Measurements from ENCODE around the gene DNAH7. TPM values are rescaled to one million over a fixed set of nuclear protein-coding genes. Genes with fewer than 3 reads are reported as not detected.

The DNAH7 gene
- total and polyA plus RNA-seq, 2 donors (not counting 1 experiment from before 2014, with no cell fraction given): 0.01 to 0.05 TPM

DNA sequence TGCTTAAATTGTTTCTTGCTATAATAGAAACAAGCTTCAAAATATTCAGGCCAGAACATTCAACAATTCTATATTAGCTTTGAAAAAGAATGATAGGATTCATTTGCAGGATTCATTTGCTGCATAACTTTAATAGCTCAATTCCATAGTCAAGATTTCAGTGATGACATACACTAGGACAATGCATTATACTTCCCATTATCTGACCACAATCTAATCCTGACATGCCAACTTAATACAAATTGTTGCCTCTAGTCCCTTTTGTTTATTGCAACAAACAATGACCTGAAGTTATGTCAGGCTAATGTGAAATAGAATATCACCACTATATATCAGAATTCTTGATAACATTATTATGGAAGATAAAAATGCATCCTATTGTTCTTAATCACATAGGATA, 169.4 kb downstream of the DNAH7 start:
- H3K27me3 Mint-ChIP-seq: peaks cover 6% of the 10 kb centered on the region
- no peak overlapping the region for H3K27ac Mint-ChIP-seq
- peaks cover 3% of the 10 kb centered on the region for H3K9me3 Mint-ChIP-seq (ENCODE audit: insufficient read depth)
- no peak overlapping the region for H3K4me3 Mint-ChIP-seq
- no peak for ATAC-seq (ENCODE audit: low read depth)
- ChIA-PET CTCF (no interaction called here), POLR2A (no interaction called here)
- Histone ChIP-seq H3K79me2 (ENCODE audit: control insufficient read depth, insufficient read depth, low read length) (no peaks in the 10 kb centered on the region), H3K9me3 (ENCODE audit: control extremely low read depth in 1 of 3, control insufficient read depth in 2 of 3, insufficient read depth in 1 of 3, low read length in 2 of 3) (no peaks in the 10 kb centered on the region), H3K9ac (ENCODE audit: low read length) (no peak overlapping the region), H4K20me1 (ENCODE audit: control insufficient read depth, insufficient read depth, low read length, poor library complexity, severe bottlenecking) (no peaks in the 10 kb centered on the region), H3K36me3 (replicated peaks in 1 of 2; ENCODE audit: control extremely low read depth in 1 of 2, control insufficient read depth in 1 of 2, extremely low read depth in 1 of 2, insufficient read depth in 2 of 2, low read length in 1 of 2) (no peaks in the 10 kb centered on the region), H3K4me1 (ENCODE audit: control insufficient read depth in 2 of 2, insufficient read depth in 2 of 2, low read length in 2 of 2) (no peaks in the 10 kb centered on the region), H3K4me2 (replicated peaks; ENCODE audit: low read depth, low read length, poor library complexity, severe bottlenecking) (no peak overlapping the region), H3K27ac (ENCODE audit: low read length in 2 of 2) (no peak overlapping the region), H3K27me3 (replicated peaks in 1 of 4; ENCODE audit: control extremely low read depth in 1 of 4, control insufficient read depth in 3 of 4, insufficient read depth in 4 of 4, low read length in 3 of 4) (no peaks in the 10 kb centered on the region), H3K4me3 (ENCODE audit: control extremely low read depth in 1 of 5, extremely low read depth in 1 of 5, insufficient read depth in 1 of 5, low read depth in 2 of 5, low read length in 4 of 5) (no peak overlapping the region), H2AFZ (ENCODE audit: insufficient read depth, low read depth, low read length, poor library complexity, severe bottlenecking) (no peak overlapping the region)
- DNase-seq: no peak
- intact Hi-C loops (cut with micrococcal nuclease): no loop called here
- no peaks in the 10 kb centered on the region for H3K4me1 Mint-ChIP-seq
- TF ChIP-seq EZH2 (IDR thresholded peaks at IDR 0.05; ENCODE audit: borderline replicate concordance, insufficient read depth, low read depth, low read length, poor library complexity, severe bottlenecking): no peak
- TF ChIP-seq, protein P1, sequence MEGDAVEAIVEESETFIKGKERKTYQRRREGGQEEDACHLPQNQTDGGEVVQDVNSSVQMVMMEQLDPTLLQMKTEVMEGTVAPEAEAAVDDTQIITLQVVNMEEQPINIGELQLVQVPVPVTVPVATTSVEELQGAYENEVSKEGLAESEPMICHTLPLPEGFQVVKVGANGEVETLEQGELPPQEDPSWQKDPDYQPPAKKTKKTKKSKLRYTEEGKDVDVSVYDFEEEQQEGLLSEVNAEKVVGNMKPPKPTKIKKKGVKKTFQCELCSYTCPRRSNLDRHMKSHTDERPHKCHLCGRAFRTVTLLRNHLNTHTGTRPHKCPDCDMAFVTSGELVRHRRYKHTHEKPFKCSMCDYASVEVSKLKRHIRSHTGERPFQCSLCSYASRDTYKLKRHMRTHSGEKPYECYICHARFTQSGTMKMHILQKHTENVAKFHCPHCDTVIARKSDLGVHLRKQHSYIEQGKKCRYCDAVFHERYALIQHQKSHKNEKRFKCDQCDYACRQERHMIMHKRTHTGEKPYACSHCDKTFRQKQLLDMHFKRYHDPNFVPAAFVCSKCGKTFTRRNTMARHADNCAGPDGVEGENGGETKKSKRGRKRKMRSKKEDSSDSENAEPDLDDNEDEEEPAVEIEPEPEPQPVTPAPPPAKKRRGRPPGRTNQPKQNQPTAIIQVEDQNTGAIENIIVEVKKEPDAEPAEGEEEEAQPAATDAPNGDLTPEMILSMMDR (IDR thresholded peaks at IDR 0.05): no peak

DNA sequence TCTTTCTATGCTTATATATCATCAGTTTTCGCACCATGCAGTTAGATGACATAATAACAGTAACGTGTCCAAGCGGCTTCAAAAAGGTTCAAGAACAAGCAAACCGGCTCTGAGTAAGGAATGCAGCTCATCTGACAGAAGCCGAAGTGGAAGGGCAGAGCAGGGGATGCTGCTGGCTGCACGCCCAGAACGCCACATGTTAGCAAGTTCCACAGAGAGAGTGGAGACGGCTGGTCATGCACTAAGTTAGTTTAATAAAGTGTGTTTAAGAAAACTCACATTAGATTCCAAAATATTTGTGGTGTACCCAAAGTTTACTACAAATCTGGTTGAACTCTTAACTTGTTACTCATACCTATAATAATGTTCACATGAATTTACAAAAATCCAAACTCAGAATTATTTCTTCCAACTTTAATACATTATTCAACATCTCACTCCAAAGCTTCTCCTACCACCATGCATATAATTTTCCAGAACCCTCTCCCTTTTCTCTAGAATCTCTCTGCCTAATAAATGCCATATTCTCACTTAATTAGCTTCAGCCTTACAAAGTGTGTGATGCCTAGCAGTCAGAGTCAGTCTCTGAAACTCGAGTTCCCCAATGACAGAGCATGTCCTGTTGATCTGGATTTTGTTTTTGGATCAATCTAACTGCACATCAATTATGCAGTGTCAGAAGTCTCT, 170.0 kb downstream of the DNAH7 start:
- Histone ChIP-seq H3K79me2 (ENCODE audit: control insufficient read depth, insufficient read depth, low read length) (no peaks in the 10 kb centered on the region), H3K9me3 (ENCODE audit: control extremely low read depth in 1 of 3, control insufficient read depth in 2 of 3, insufficient read depth in 1 of 3, low read length in 2 of 3) (no peaks in the 10 kb centered on the region), H3K9ac (ENCODE audit: low read length) (no peak overlapping the region), H2AFZ (ENCODE audit: insufficient read depth, low read depth, low read length, poor library complexity, severe bottlenecking) (no peak overlapping the region), H3K27ac (ENCODE audit: low read length in 2 of 2) (no peak overlapping the region), H3K4me2 (replicated peaks; ENCODE audit: low read depth, low read length, poor library complexity, severe bottlenecking) (no peak overlapping the region), H3K4me1 (ENCODE audit: control insufficient read depth in 2 of 2, insufficient read depth in 2 of 2, low read length in 2 of 2) (no peaks in the 10 kb centered on the region), H4K20me1 (ENCODE audit: control insufficient read depth, insufficient read depth, low read length, poor library complexity, severe bottlenecking) (no peaks in the 10 kb centered on the region), H3K27me3 (replicated peaks in 1 of 4; ENCODE audit: control extremely low read depth in 1 of 4, control insufficient read depth in 3 of 4, insufficient read depth in 4 of 4, low read length in 3 of 4) (no peaks in the 10 kb centered on the region), H3K4me3 (ENCODE audit: control extremely low read depth in 1 of 5, extremely low read depth in 1 of 5, insufficient read depth in 1 of 5, low read depth in 2 of 5, low read length in 4 of 5) (no peak overlapping the region), H3K36me3 (replicated peaks in 1 of 2; ENCODE audit: control extremely low read depth in 1 of 2, control insufficient read depth in 1 of 2, extremely low read depth in 1 of 2, insufficient read depth in 2 of 2, low read length in 1 of 2) (no peaks in the 10 kb centered on the region)
- H3K4me3 Mint-ChIP-seq: no peak overlapping the region
- no peak overlapping the region for H3K27ac Mint-ChIP-seq
- H3K9me3 Mint-ChIP-seq (ENCODE audit: insufficient read depth): peaks cover 3% of the 10 kb centered on the region
- ChIA-PET POLR2A (no interaction called here), CTCF (no interaction called here)
- WGBS (ENCODE audit: insufficient coverage): 75% methylated on average over 7 of the region's 9 CpGs
- intact Hi-C loops (cut with micrococcal nuclease): no loop called here
- ATAC-seq (ENCODE audit: low read depth) (no peak), DNase-seq (no peak)
- H3K27me3 Mint-ChIP-seq: peaks cover 6% of the 10 kb centered on the region
- TF ChIP-seq, protein P1 (IDR thresholded peaks at IDR 0.05): no peak
- TF ChIP-seq EZH2 (IDR thresholded peaks at IDR 0.05; ENCODE audit: borderline replicate concordance, insufficient read depth, low read depth, low read length, poor library complexity, severe bottlenecking): no peak
- no peaks in the 10 kb centered on the region for H3K4me1 Mint-ChIP-seq
